Measurements from ENCODE around the gene PARD3. TPM values are rescaled to one million over a fixed set of nuclear protein-coding genes. Genes with fewer than 3 reads are reported as not detected.

The PARD3 gene
- total RNA-seq, 2 experiments from 2014 or later: 2.2 to 2.8 TPM

DNA sequence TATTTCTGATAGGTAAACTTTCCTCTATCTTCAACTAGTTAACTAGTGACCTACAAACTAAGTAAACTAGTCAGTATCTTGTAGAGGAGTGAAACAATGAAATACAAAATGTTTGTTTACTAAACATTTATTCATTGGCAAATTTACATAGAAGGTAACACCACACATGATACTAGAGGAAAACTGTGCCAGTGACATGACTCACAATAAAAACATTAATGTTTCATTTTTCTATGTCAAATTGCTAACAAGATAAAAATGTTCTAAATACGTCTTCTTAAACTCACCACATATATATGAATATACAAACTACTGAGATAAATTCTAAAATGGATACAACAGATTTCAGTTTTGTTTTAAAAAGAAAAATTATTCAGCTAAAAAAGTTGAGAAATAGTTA, 471.3 kb downstream of the PARD3 start:
- DNase-seq (no peak), ATAC-seq (no peak)
- Mint-ChIP-seq H3K27me3 (peaks cover 1% of the 10 kb centered on the region), H3K36me3 (ENCODE audit: low read depth) (no peaks in the 10 kb centered on the region), H3K27ac (no peak overlapping the region), H3K9me3 (ENCODE audit: low read depth) (no peaks in the 10 kb centered on the region), H3K4me3 (no peak overlapping the region), H3K4me1 (no peaks in the 10 kb centered on the region)
- ChIA-PET CTCF (no interaction called here), POLR2A (no interaction called here)
- intact Hi-C loops (cut with DNase I, micrococcal nuclease): no loop called here

DNA sequence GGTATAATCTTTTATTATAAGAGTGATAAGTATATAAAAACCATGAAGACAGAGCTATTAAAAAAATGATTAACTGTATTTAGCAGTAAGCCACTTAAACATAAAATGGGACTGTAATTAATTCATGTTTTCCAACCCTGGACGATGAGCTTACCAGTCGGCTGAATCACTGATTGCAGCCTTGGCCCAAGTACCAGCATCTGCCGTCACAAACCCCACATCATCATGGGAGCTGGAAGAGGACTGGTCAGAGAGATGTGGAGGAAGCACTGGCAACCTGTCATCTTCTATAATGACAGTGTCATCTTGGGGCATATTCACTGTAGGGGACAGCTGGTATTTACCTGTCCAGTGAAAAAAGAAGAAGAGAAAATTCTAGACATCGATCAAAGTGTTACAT, 473.6 kb downstream of the PARD3 start:
- Mint-ChIP-seq H3K9me3 (ENCODE audit: low read depth) (no peaks in the 10 kb centered on the region), H3K4me3 (no peak overlapping the region), H3K27me3 (peaks cover 1% of the 10 kb centered on the region), H3K27ac (no peak overlapping the region), H3K36me3 (ENCODE audit: low read depth) (no peaks in the 10 kb centered on the region), H3K4me1 (no peaks in the 10 kb centered on the region)
- intact Hi-C loops (cut with DNase I, micrococcal nuclease): no loop called here
- DNase-seq (no peak), ATAC-seq (no peak)
- ChIA-PET POLR2A (no interaction called here), CTCF (interaction anchor here (0.7 kb wide), 1 partner anchor 21 kb away, joined by 3 read pairs; no protein-coding TSS in a partner anchor)

DNA sequence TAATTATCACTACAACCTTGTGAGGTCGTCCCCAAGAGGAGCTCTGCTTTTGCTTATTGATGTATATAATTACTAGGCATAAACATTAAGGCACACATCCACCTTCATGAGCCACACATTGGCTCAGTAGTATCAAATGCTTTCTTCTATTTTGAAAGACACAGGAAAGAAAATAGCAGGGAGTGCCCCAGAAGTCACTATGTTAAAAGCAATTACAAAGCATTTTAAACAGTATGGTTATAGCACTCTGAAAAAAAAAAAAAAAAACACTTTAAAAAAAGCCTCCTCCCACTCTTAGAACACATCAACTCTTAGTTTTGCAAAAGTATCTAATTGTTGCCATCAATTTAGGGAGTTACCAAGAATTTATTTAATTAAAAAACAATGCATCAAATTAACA, 474.2 kb downstream of the PARD3 start:
- DNase-seq (no peak), ATAC-seq (no peak)
- POLR2A ChIA-PET: no interaction called here
- H3K27ac Mint-ChIP-seq: no peak overlapping the region
- no peaks in the 10 kb centered on the region for H3K9me3 Mint-ChIP-seq (ENCODE audit: low read depth)
- CTCF ChIA-PET: interaction anchor here (0.7 kb wide), 1 partner anchor 20 kb away, joined by 3 read pairs; no protein-coding TSS in a partner anchor
- peaks cover 1% of the 10 kb centered on the region for H3K27me3 Mint-ChIP-seq
- no peak overlapping the region for H3K4me3 Mint-ChIP-seq
- no peaks in the 10 kb centered on the region for H3K36me3 Mint-ChIP-seq (ENCODE audit: low read depth)
- H3K4me1 Mint-ChIP-seq: no peaks in the 10 kb centered on the region
- intact Hi-C loops (cut with DNase I, micrococcal nuclease): no loop called here

DNA sequence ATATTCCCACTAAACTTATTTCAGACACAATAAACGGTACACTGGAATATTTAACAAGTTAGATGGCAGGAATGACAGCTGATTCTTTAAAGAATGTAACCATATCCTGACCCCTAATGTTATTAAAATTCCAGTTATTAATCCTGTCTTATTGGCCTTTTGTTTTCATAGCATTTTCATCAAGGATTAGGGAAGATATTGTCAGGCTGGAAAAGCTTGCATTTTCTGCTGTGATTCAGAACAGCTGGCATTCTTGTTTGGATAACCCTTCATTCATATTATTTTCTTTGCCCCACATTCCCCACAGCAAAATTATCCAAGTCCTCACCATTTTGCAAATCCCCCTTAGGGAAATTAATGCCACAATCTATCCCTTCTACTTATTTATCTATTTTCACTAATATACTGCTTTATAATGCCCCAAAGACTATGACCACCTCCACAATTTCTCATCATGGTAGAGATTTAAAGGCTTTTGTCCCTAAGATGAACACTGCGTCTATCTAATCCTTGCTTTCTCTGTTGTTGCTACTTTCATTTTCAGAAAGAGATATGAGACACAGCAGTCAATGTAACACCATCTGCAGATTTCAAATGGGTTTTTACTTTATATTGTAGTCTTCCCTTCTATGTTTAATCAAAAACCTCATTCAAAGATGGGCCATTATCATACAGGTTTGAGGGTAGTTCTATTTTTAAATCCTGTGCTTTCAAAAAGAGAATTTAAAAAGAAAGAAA, 475.1 kb downstream of the PARD3 start:
- ChIA-PET POLR2A (no interaction called here), CTCF (interaction anchor here (0.6 kb wide), 1 partner anchor 857 kb away, joined by 3 read pairs; no protein-coding TSS in a partner anchor)
- Mint-ChIP-seq H3K9me3 (ENCODE audit: low read depth) (no peaks in the 10 kb centered on the region), H3K36me3 (ENCODE audit: low read depth) (no peaks in the 10 kb centered on the region), H3K4me3 (no peak overlapping the region), H3K4me1 (no peaks in the 10 kb centered on the region), H3K27me3 (peaks cover 1% of the 10 kb centered on the region), H3K27ac (no peak overlapping the region)
- ATAC-seq (no peak), DNase-seq (no peak)
- intact Hi-C loops (cut with DNase I, micrococcal nuclease): no loop called here

DNA sequence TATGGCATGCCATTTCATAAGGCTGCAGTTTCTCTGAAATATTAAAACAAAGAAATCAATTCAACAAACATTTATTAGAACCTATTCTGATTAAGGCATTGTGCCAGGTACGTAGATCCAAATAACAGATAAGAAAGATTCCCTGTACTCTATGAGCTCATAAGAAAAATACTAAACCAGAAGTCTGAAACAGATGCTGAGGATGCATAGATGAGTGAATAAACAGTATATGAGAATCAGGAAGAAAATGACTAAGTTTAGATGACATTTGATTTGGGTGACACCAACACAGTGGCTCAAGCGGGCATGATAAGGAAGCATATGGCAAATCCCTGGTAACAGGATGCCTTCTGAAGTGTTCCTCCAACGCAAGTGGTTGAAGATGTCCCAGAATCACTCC, 477.2 kb downstream of the PARD3 start:
- POLR2A ChIA-PET: no interaction called here
- ATAC-seq (no peak), DNase-seq (no peak)
- intact Hi-C loops (cut with DNase I, micrococcal nuclease): no loop called here
- no peak overlapping the region for H3K4me3 Mint-ChIP-seq
- CTCF ChIA-PET: no interaction called here
- H3K27me3 Mint-ChIP-seq: peaks cover 1% of the 10 kb centered on the region
- no peaks in the 10 kb centered on the region for H3K9me3 Mint-ChIP-seq (ENCODE audit: low read depth)
- no peaks in the 10 kb centered on the region for H3K4me1 Mint-ChIP-seq
- no peaks in the 10 kb centered on the region for H3K36me3 Mint-ChIP-seq (ENCODE audit: low read depth)
- H3K27ac Mint-ChIP-seq: no peak overlapping the region

DNA sequence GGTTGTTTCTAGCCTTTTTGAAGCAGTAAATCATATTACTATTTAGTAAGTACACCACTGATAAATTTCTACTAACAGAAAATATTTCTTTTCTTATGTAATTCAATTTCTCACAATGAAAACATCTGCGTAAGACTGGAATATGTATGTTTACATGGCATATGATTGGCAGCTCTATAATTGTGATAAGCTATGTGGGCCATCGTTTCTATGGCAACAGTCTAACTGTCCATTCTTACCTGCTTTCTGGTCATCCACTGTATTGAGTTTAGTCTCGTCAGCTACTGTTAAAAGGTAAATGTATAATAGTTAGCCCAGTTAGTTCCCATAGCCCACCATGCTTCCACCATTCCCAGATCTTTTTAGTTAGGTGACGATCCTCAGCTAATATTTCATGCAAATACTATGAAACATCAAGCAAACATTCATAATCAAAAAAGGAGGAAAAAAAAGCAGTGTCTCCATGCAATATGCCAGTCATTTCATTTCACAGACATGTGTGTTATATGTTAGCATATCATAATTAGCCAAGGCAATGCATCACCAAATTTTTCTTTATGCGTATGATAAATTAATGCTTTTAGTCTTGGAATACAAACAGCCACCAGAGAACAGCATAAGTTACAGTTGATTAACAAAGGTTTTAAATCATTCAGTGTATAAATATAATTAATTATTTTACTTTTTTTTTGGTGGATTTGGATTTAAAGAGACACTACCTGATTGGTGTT, 479.0 kb downstream of the PARD3 start:
- ChIA-PET POLR2A (no interaction called here), CTCF (interaction anchor here (0.6 kb wide), 2 partner anchors 12 to 236 kb away, joined by 3 to 4 read pairs; no protein-coding TSS in a partner anchor)
- H3K4me1 Mint-ChIP-seq: no peaks in the 10 kb centered on the region
- ATAC-seq (no peak), DNase-seq (no peak)
- H3K4me3 Mint-ChIP-seq: no peak overlapping the region
- intact Hi-C loops (cut with DNase I, micrococcal nuclease): no loop called here
- no peaks in the 10 kb centered on the region for H3K9me3 Mint-ChIP-seq (ENCODE audit: low read depth)
- H3K27me3 Mint-ChIP-seq: peaks cover 1% of the 10 kb centered on the region
- H3K36me3 Mint-ChIP-seq (ENCODE audit: low read depth): no peaks in the 10 kb centered on the region
- no peak overlapping the region for H3K27ac Mint-ChIP-seq

DNA sequence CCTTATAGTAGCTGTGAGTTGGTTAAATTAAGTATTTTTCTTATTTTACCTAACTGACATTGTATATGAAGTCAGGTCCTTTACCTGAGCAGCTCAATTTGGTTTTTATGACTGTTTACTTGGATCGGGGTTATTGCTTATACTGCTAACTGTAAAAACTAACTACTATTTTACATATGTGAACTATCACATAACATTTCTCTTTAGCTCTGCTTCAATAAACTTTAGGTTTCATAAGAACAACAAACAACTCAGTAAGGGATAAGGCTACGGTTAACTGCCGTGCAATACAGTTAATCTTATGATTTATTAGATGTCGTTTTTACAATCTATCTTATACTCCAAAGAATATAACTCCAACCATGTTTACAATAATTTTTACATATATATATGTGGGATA, 480.2 kb downstream of the PARD3 start:
- H3K4me1 Mint-ChIP-seq: no peaks in the 10 kb centered on the region
- DNase-seq: no peak
- POLR2A ChIA-PET: no interaction called here
- no peaks in the 10 kb centered on the region for H3K9me3 Mint-ChIP-seq (ENCODE audit: low read depth)
- ATAC-seq: no peak
- intact Hi-C loops (cut with DNase I, micrococcal nuclease): no loop called here
- no peaks in the 10 kb centered on the region for H3K36me3 Mint-ChIP-seq (ENCODE audit: low read depth)
- H3K4me3 Mint-ChIP-seq: no peak overlapping the region
- CTCF ChIA-PET: no interaction called here
- no peak overlapping the region for H3K27ac Mint-ChIP-seq
- no peaks in the 10 kb centered on the region for H3K27me3 Mint-ChIP-seq

DNA sequence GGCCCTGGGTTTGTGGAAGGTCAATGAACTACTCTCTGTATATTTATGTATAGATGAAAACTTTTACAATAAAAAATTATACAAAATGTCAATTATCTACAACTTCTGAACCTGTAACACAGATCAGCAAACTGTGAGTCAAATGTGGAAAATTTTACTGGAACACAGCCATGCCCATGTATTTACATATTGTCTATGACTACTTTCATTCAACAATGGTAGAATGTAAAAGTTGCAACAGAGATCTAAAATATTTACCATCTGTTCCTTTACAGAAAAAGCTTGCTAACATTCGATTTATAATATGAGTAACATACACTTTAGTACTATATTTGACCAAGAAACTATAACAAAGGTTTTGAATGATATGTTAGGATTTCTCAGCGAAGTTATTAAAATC, 481.6 kb downstream of the PARD3 start:
- H3K36me3 Mint-ChIP-seq (ENCODE audit: low read depth): no peaks in the 10 kb centered on the region
- CTCF ChIA-PET: interaction anchor here (0.6 kb wide), 1 partner anchor 1330 kb away, joined by 4 read pairs; no protein-coding TSS in a partner anchor
- H3K4me3 Mint-ChIP-seq: no peak overlapping the region

DNA sequence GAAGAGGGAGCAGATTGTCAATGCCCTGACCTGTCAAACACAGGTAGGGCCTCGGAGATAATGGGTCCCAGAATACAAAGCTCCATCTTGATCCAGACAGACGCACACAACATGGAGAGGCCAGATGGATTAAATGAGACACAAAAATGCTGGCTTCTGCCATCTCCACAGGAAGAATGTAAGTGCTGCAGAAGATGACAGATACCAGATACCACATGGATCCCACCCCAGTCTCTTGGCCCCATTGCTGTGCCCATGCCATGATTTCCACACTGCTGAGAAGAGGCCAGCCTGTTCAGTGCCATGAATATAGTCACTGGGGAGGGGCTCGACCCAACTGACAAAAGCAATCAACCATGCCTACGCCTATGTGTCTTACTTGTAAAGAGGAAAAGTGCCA, 487.9 kb downstream of the PARD3 start:
- Mint-ChIP-seq H3K4me3 (no peak overlapping the region), H3K36me3 (ENCODE audit: low read depth) (no peaks in the 10 kb centered on the region), H3K9me3 (ENCODE audit: low read depth) (no peaks in the 10 kb centered on the region), H3K4me1 (no peaks in the 10 kb centered on the region), H3K27me3 (no peaks in the 10 kb centered on the region), H3K27ac (no peak overlapping the region)
- ChIA-PET POLR2A (no interaction called here), CTCF (no interaction called here)
- DNase-seq: no peak
- intact Hi-C loops (cut with DNase I, micrococcal nuclease): no loop called here
- ATAC-seq: no peak

More for the DNA sequence above, 481.6 kb downstream of the PARD3 start:
- no peaks in the 10 kb centered on the region for H3K4me1 Mint-ChIP-seq
- no peak overlapping the region for H3K27ac Mint-ChIP-seq
- POLR2A ChIA-PET: no interaction called here
- intact Hi-C loops (cut with DNase I, micrococcal nuclease): no loop called here
- H3K9me3 Mint-ChIP-seq (ENCODE audit: low read depth): no peaks in the 10 kb centered on the region
- ATAC-seq (no peak), DNase-seq (no peak)
- H3K27me3 Mint-ChIP-seq: no peaks in the 10 kb centered on the region

DNA sequence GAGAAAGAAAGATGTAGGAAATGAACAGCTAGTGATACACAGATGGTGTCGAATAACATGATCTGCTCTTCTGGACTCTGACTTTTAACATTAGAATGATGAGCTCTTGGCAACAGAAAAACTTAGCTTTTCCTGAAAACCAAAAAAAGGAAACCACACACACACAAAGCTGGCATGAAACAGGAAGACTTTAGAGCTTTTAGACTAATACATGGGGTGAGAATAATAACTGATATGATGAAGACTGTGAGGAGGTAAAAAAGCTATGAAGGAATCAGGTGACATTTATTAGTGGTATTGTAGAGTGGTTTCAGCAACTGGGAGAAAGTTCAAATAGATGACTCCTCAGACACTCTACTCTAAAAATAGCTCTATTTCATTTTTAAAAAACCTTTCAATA, 491.9 kb downstream of the PARD3 start:
- no peaks in the 10 kb centered on the region for H3K9me3 Mint-ChIP-seq (ENCODE audit: low read depth)
- no peak for ATAC-seq
- H3K36me3 Mint-ChIP-seq (ENCODE audit: low read depth): no peaks in the 10 kb centered on the region
- ChIA-PET CTCF (interaction anchor here (0.7 to 1.6 kb wide), 2 partner anchors 8 to 13 kb away, joined by 3 read pairs; no protein-coding TSS in a partner anchor), POLR2A (interaction anchor here (0.5 kb wide), 1 partner anchor 536 kb away, joined by 3 read pairs; no protein-coding TSS in a partner anchor)
- H3K27ac Mint-ChIP-seq: no peak overlapping the region
- intact Hi-C loops (cut with DNase I, micrococcal nuclease): no loop called here
- H3K27me3 Mint-ChIP-seq: no peaks in the 10 kb centered on the region
- no peaks in the 10 kb centered on the region for H3K4me1 Mint-ChIP-seq
- no peak for DNase-seq
- no peak overlapping the region for H3K4me3 Mint-ChIP-seq

DNA sequence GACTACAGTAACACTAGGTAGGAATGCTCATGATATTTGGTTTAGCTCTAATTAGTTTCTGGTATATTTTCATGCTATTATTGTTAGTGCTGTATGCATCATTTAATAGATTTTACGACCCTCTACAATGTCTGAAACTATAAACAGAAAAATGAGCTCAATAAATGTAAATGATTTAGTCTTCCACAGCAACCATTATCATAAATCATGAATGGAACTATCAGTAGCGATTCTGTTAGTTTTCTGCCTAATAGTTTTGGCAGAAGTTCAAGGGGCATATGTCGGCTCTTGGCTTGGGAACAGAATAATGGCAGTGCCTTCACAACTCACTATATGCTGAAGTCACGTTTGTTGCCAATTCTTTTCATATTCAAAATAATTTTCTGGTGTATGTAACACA, 494.8 kb downstream of the PARD3 start:
- no peak for ATAC-seq
- no peaks in the 10 kb centered on the region for H3K9me3 Mint-ChIP-seq (ENCODE audit: low read depth)
- H3K4me3 Mint-ChIP-seq: no peak overlapping the region
- H3K36me3 Mint-ChIP-seq (ENCODE audit: low read depth): no peaks in the 10 kb centered on the region
- H3K4me1 Mint-ChIP-seq: no peaks in the 10 kb centered on the region
- DNase-seq: no peak
- CTCF ChIA-PET: interaction anchor here (1.1 to 1.5 kb wide), 2 partner anchors 20 to 51 kb away, joined by 3 read pairs; no protein-coding TSS in a partner anchor
- no peaks in the 10 kb centered on the region for H3K27me3 Mint-ChIP-seq
- POLR2A ChIA-PET: no interaction called here
- H3K27ac Mint-ChIP-seq: no peak overlapping the region
- intact Hi-C loops (cut with DNase I, micrococcal nuclease): loop anchor here in 1 of 2 experiments (2.0 kb wide), 1 partner anchor 65 kb away; no protein-coding TSS in a partner anchor

Data from activated CD4-positive, alpha-beta T cell treated with anti-CD3 and anti-CD28 coated beads for 36 hours (primary cell).